BJ (cell line): Measurements from ENCODE around the gene TMEM196. TPM values are rescaled to one million over a fixed set of nuclear protein-coding genes. Genes with fewer than 3 reads are reported as not detected.

ENCODE experiments used
- CTCF ChIA-PET: fragments of 350-600 bp; formaldehyde crosslinking; extraction: SDS; loops from one replicate; lab custom pipeline; 2021; ENCODE audit warnings: antibody characterized with exemption, inconsistent platforms; lab: Yijun Ruan, JAX
- POLR2A ChIA-PET: fragments of 300-600 bp; sonication (Branson Sonifier 250); formaldehyde crosslinking; extraction: SDS; loops from one replicate; lab custom pipeline; 2021; ENCODE audit warnings: antibody characterized with exemption; lab: Charles Lee
- DNase-seq: peaks from one replicate; pipeline ENCODE4 v3.0.0-alpha.2; 2011; ENCODE audit warnings: low read depth
- H3K27me3 ChIP-seq: 2 replicates; pipeline ENCODE4 v1.6.0; 2011; ENCODE audit warnings: low read length; ENCODE audit not compliant: control insufficient read depth, insufficient read depth
- H3K36me3 ChIP-seq: 2 replicates; pipeline ENCODE4 v1.5.1; 2011; ENCODE audit warnings: low read length; ENCODE audit not compliant: control insufficient read depth, insufficient read depth
- H3K4me3 ChIP-seq: 2 replicates; pipeline ENCODE4 v1.5.1; 2011; ENCODE audit warnings: low read depth, mild to moderate bottlenecking, control low read depth, low read length
- CTCF ChIP-seq: IDR thresholded peaks from 2 replicates; pipeline ENCODE4 v1.5.1; 2011; ENCODE audit warnings: low read depth, mild to moderate bottlenecking, control low read depth, inconsistent platforms, low read length, moderate library complexity; ENCODE audit not compliant: insufficient read depth
- polyA plus RNA-seq: library from polyadenylated mRNA; depleted of rRNA; stranded (reverse); fragments of >200 nt; gene quantifications from 2 replicates; pipeline ENCODE4 v1.2.3, GENCODE V29; 2011

Gene TMEM196
- polyA plus RNA-seq, 1 experiment = not detected

- H3K27me3 ChIP-seq = no peaks in the 10 kb centered on the region; the same call in 1 of the 2 replicates
- CTCF ChIA-PET = interaction anchor here (1.0 kb wide), 1 partner anchor 15 kb away, joined by 3 read pairs; no protein-coding TSS in a partner anchor
- no peaks in the 10 kb centered on the region for H3K36me3 ChIP-seq
- H3K4me3 ChIP-seq = no peak overlapping the region
- no peak for TF ChIP-seq CTCF
- POLR2A ChIA-PET = no interaction called here
- DNase-seq = no peak
Measured at GRCh38 chr7:19762631-19763030, 10.8 kb downstream of the TMEM196 start.

GRCh38 chr7:19754521-19755116 lies 18.8 kb downstream of the TMEM196 start:
- peak; percentile 5 for DNase-seq
- TF ChIP-seq CTCF = peak; percentile 70
- H3K36me3 ChIP-seq = no peaks in the 10 kb centered on the region
- no peaks in the 10 kb centered on the region for H3K27me3 ChIP-seq
- H3K4me3 ChIP-seq = no peak overlapping the region
- CTCF ChIA-PET = interaction anchor here (0.6 to 3.8 kb wide), 13 partner anchors 9 to 981 kb away, joined by 3 to 30 read pairs (median 4); partner anchors contain the start of gene ITGB8
- POLR2A ChIA-PET = no interaction called here

- Histone ChIP-seq H3K36me3 (no peaks in the 10 kb centered on the region), H3K4me3 (no peak overlapping the region), H3K27me3 (no peaks in the 10 kb centered on the region)
- CTCF ChIA-PET = interaction anchor here (1.1 to 1.9 kb wide), 3 partner anchors 684 to 847 kb away, joined by 3 to 13 read pairs (median 4); no protein-coding TSS in a partner anchor
- no peak for DNase-seq
- no peak for TF ChIP-seq CTCF
- POLR2A ChIA-PET = no interaction called here
Measured at GRCh38 chr7:19752020-19752419, 21.4 kb downstream of the TMEM196 start.

GRCh38 chr7:19749658-19750057 lies 23.8 kb downstream of the TMEM196 start:
- no peak for DNase-seq
- CTCF ChIA-PET = interaction anchor here (1.3 kb wide), 1 partner anchor 849 kb away, joined by 4 read pairs; no protein-coding TSS in a partner anchor

More at GRCh38 chr7:19749658-19750057, 23.8 kb downstream of the TMEM196 start:
- POLR2A ChIA-PET = no interaction called here
- H3K36me3 ChIP-seq = no peaks in the 10 kb centered on the region
- H3K4me3 ChIP-seq = no peak overlapping the region
- no peaks in the 10 kb centered on the region for H3K27me3 ChIP-seq
- no peak for TF ChIP-seq CTCF
